Neural crest cell (in vitro differentiated cells): Measurements from ENCODE around the gene ASTN1. TPM values are rescaled to one million over a fixed set of nuclear protein-coding genes. Genes with fewer than 3 reads are reported as not detected.

Experiments used
- DNase-seq: peaks from one replicate; pipeline ENCODE4 v3.0.0; 2021; ENCODE audit warnings: low read depth, mixed read lengths, low spot score
- H3K27ac Mint-ChIP-seq: one replicate; pipeline ENCODE4 v1.8.0; 2021; ENCODE audit warnings: mild to moderate bottlenecking, mixed read lengths; ENCODE audit not compliant: unreplicated experiment
- H3K27me3 Mint-ChIP-seq: 2 replicates; pipeline ENCODE4 v1.8.0; 2021; ENCODE audit warnings: low read depth, mild to moderate bottlenecking, mixed read lengths
- H3K36me3 Mint-ChIP-seq: 2 replicates; pipeline ENCODE4 v1.8.0; 2021; ENCODE audit warnings: low read depth, mild to moderate bottlenecking, mixed read lengths
- H3K4me1 Mint-ChIP-seq: 2 replicates; pipeline ENCODE4 v1.8.0; 2021; ENCODE audit warnings: mixed read lengths
- H3K4me3 Mint-ChIP-seq: one replicate; pipeline ENCODE4 v1.8.0; 2021; ENCODE audit warnings: mild to moderate bottlenecking, mixed read lengths
- H3K9me3 Mint-ChIP-seq: 2 replicates; pipeline ENCODE4 v1.8.0; 2021; ENCODE audit warnings: mixed read lengths
- CTCF ChIP-seq: fragments of 200-600 bp; sonication (generic); conservative IDR thresholded peaks from 2 replicates; pipeline ENCODE4 v1.5.0; 2021; ENCODE audit warnings: antibody characterized with exemption, mild to moderate bottlenecking
- total RNA-seq: library from RNA; stranded (reverse); gene quantifications from 2 replicates; pipeline ENCODE4 v1.2.1, GENCODE V29; 2021

ASTN1 gene
- total RNA-seq, 1 donor from 2014 or later, result 21.8 TPM

- no peak overlapping the region for H3K27ac Mint-ChIP-seq
- peaks cover 28% of the 10 kb centered on the region for H3K36me3 Mint-ChIP-seq
- no peak overlapping the region for H3K4me3 Mint-ChIP-seq
- H3K9me3 Mint-ChIP-seq, result no peaks in the 10 kb centered on the region
- H3K4me1 Mint-ChIP-seq, result no peaks in the 10 kb centered on the region
- DNase-seq, result no peak
- no peaks in the 10 kb centered on the region for H3K27me3 Mint-ChIP-seq
- TF ChIP-seq CTCF, result no peak
Measured at GRCh38 chr1:176931526-176931925, 233.0 kb downstream of the ASTN1 start.

- no peak for TF ChIP-seq CTCF
- H3K4me1 Mint-ChIP-seq, result peaks cover 5% of the 10 kb centered on the region
- H3K27me3 Mint-ChIP-seq, result no peaks in the 10 kb centered on the region
- DNase-seq, result no peak
- no peak overlapping the region for H3K4me3 Mint-ChIP-seq
- H3K27ac Mint-ChIP-seq, result no peak overlapping the region
- H3K9me3 Mint-ChIP-seq, result no peaks in the 10 kb centered on the region
- H3K36me3 Mint-ChIP-seq, result peaks cover 26% of the 10 kb centered on the region
Measured at GRCh38 chr1:176926330-176927086, 238.0 kb downstream of the ASTN1 start.

GRCh38 chr1:176925223-176925622, 239.3 kb downstream of the ASTN1 start:
- Mint-ChIP-seq H3K27me3 (no peaks in the 10 kb centered on the region), H3K27ac (no peak overlapping the region), H3K4me1 (peaks cover 7% of the 10 kb centered on the region), H3K4me3 (no peak overlapping the region), H3K9me3 (no peaks in the 10 kb centered on the region), H3K36me3 (peaks cover 18% of the 10 kb centered on the region)
- TF ChIP-seq CTCF, result no peak
- DNase-seq, result no peak

- Mint-ChIP-seq H3K27me3 (no peaks in the 10 kb centered on the region), H3K9me3 (no peaks in the 10 kb centered on the region), H3K27ac (no peak overlapping the region), H3K36me3 (peaks cover 3% of the 10 kb centered on the region), H3K4me3 (no peak overlapping the region), H3K4me1 (peaks cover 7% of the 10 kb centered on the region)
- no peak for DNase-seq
- no peak for TF ChIP-seq CTCF
Measured at GRCh38 chr1:176923283-176923682, 241.2 kb downstream of the ASTN1 start.

GRCh38 chr1:176919386-176920378, 244.8 kb downstream of the ASTN1 start:
- no peaks in the 10 kb centered on the region for H3K9me3 Mint-ChIP-seq
- peaks cover 6% of the 10 kb centered on the region for H3K36me3 Mint-ChIP-seq
- H3K27ac Mint-ChIP-seq, result no peak overlapping the region
- TF ChIP-seq CTCF, result no peak
- H3K4me3 Mint-ChIP-seq, result no peak overlapping the region
- H3K4me1 Mint-ChIP-seq, result peaks cover 7% of the 10 kb centered on the region
- no peak for DNase-seq
- H3K27me3 Mint-ChIP-seq, result no peaks in the 10 kb centered on the region
